ENCODE measurements around the gene RFT1. TPM values are rescaled to one million over a fixed set of nuclear protein-coding genes. Genes with fewer than 3 reads are reported as not detected.

RFT1 gene
- total and polyA plus RNA-seq, 2 of the 13 experiments (the other 11 are each of a cell fraction or from before 2014, with no cell fraction given) = 23.2 to 37.0 TPM

DNA sequence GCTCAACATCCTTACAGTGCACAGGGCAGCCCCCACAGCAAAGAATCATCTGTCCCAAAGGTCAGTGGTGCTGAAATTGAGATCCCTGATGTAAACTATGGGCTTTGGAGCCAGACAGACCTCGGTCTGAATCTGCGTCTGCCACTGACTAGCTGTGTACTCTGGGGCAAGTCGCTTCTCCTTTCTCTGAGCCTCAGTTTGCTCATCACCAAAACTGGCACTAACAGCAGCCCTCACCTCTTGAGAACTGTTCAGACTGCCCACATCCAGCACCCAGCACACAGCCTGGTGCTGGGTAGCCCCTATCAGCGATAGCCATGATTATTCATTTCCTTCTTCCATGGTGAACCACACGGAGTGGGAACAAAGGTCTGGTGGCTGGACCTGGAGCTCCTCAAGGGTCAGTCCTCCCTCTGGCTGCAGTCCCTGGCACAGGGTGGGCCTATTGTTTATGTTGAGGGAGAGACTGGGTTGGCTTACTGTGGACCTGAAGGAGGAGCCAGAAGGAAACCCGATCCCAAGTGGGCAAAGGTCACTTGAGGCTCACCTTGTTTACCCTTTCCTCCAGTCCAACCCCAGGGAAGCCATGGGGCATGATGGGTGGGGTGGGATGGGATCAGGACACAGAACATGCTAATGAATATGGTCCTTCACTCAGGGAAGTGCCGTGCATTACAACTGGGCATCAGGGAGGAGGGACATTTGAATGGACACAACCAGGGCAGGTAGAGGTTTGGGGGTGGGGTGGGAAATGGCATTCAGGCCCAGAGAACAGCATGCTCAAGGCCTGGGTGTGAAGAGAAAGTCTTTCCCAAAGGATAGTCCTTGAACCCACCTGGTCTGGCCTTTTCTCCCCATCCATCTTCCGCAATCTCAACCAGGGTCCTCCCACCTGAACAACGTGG is 29.2 kb upstream of the RFT1 start (continued):
- TF ChIP-seq, protein P1, sequence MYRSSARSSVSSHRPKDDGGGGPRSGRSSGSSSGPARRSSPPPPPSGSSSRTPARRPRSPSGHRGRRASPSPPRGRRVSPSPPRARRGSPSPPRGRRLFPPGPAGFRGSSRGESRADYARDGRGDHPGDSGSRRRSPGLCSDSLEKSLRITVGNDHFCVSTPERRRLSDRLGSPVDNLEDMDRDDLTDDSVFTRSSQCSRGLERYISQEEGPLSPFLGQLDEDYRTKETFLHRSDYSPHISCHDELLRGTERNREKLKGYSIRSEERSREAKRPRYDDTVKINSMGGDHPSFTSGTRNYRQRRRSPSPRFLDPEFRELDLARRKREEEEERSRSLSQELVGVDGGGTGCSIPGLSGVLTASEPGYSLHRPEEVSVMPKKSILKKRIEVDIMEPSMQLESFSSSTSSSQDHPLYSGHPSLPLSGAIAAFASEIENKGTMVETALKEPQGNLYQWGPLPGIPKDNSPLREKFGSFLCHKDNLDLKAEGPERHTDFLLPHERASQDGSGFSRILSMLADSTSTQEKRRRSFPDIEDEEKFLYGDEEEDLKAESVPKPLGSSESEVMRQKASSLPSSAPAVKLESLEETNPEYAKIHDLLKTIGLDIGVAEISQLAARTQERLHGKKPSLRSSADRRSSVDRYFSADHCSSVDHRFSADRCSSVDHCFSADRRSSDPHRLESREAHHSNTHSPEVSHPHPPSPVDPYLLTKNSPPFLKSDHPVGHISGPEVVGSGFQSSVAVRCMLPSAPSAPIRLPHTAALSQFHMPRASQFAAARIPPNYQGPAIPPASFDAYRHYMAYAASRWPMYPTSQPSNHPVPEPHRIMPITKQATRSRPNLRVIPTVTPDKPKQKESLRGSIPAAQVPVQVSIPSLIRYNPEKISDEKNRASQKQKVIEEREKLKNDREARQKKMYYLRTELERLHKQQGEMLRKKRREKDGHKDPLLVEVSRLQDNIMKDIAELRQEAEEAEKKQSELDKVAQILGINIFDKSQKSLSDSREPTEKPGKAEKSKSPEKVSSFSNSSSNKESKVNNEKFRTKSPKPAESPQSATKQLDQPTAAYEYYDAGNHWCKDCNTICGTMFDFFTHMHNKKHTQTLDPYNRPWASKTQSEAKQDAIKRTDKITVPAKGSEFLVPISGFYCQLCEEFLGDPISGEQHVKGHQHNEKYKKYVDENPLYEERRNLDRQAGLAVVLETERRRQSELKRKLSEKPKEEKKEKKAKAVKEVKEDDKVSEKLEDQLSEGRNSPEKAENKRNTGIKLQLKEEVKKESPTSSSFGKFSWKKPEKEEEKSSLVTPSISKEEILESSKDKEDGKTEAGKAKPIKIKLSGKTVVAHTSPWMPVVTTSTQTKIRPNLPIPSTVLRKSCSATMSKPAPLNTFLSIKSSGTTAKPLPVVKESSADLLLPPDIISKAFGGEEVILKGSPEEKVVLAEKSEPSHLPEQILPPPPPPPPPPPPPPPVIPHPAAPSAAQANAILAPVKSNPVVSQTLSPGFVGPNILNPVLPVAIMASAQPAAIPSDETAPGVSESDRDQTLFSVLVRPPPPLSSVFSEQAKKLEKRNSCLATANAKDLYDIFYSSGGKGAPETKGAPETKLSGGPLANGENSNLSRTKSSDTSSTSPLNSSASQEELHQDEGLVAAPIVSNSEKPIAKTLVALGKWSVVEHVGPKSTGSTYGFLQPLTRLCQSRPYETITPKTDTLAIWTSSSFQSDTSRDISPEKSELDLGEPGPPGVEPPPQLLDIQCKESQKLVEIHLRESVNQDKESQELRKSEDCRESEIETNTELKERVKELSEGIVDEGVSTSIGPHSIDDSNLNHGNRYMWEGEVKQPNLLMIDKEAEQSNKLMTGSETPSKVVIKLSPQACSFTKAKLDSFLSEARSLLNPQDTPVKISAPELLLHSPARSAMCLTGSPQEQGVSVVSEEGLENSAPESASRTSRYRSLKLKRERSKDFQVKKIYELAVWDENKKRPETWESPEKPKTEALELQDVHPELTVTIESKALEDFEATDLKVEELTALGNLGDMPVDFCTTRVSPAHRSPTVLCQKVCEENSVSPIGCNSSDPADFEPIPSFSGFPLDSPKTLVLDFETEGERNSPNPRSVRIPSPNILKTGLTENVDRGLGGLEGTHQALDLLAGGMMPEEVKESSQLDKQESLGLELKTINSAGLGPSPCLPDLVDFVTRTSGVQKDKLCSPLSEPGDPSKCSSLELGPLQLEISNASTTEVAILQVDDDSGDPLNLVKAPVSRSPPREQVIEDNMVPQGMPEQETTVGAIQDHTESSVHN (CRISPR knock-in tag; IDR thresholded peaks at IDR 0.05) = 0 out of 2 replicates have a peak, but pooled peaks have one; percentile 21
- no peak for TF ChIP-seq MTA3 (CRISPR knock-in tag; IDR thresholded peaks at IDR 0.05)
- peak in 1 of 2 experiments; percentile 49; a peak in 1 of 4 replicates for TF ChIP-seq NR2F1 (CRISPR knock-in tag; IDR thresholded peaks at IDR 0.05)
- TF ChIP-seq MZF1 (CRISPR knock-in tag; IDR thresholded peaks at IDR 0.05; ENCODE audit: borderline replicate concordance) = no peak
- no peak for TF ChIP-seq CENPT (CRISPR knock-in tag; IDR thresholded peaks at IDR 0.05; ENCODE audit: low read depth)
- no peak for TF ChIP-seq PAX8 (CRISPR knock-in tag; IDR thresholded peaks at IDR 0.05; ENCODE audit: borderline replicate concordance)
- TF ChIP-seq ZNF605 (CRISPR knock-in tag; IDR thresholded peaks at IDR 0.05) = peak; percentile 60; the same call in 1 of the 2 replicates
- TF ChIP-seq, protein P2, sequence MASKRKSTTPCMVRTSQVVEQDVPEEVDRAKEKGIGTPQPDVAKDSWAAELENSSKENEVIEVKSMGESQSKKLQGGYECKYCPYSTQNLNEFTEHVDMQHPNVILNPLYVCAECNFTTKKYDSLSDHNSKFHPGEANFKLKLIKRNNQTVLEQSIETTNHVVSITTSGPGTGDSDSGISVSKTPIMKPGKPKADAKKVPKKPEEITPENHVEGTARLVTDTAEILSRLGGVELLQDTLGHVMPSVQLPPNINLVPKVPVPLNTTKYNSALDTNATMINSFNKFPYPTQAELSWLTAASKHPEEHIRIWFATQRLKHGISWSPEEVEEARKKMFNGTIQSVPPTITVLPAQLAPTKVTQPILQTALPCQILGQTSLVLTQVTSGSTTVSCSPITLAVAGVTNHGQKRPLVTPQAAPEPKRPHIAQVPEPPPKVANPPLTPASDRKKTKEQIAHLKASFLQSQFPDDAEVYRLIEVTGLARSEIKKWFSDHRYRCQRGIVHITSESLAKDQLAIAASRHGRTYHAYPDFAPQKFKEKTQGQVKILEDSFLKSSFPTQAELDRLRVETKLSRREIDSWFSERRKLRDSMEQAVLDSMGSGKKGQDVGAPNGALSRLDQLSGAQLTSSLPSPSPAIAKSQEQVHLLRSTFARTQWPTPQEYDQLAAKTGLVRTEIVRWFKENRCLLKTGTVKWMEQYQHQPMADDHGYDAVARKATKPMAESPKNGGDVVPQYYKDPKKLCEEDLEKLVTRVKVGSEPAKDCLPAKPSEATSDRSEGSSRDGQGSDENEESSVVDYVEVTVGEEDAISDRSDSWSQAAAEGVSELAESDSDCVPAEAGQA (IDR thresholded peaks at IDR 0.05; ENCODE audit: low read depth) = 0 out of 2 replicates have a peak, but pooled peaks have one; percentile 36
- TF ChIP-seq, protein P2 (CRISPR knock-in tag; IDR thresholded peaks at IDR 0.05; ENCODE audit: borderline replicate concordance) = no peak
- TF ChIP-seq ZNF720 (CRISPR knock-in tag; IDR thresholded peaks at IDR 0.05) = 0 out of 2 replicates have a peak, but pooled peaks have one; percentile 64
